ENCODE data around the gene DOCK4.

DNA sequence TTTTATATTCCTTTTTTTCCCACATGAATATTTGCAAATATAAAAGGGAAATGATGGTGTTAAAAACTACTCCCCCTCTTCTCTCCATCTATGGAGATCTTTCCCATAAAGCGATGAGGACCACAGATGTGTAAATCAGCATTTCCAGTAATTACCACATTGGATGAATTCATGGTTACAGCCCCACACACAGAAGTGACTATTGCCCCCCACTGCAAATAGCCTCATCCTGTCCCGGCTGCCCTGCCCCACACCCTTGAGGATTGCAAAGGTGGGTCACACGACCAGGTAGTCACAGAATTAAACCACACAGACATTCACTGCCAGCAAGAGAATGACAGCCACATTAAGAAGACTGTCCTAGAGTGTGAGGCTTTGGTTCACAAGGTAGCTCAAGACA is 145.1 kb downstream of the DOCK4 start:
- TF ChIP-seq CTCF (IDR thresholded peaks at IDR 0.05) (no peak), POLR2A (IDR thresholded peaks at IDR 0.05) (no peak)

All from esophagus squamous epithelium (tissue), 4 donors.